OCI-LY3 (cell line): ENCODE results near the gene FAT3.

Experiments
- H2AFZ ChIP-seq: fragments of 200-600, 300-600 bp; shearing (Covaris generic); 2 replicates; pipeline ENCODE4 v1.6.0; 2014; ENCODE audit warnings: antibody characterized with exemption, low read depth, low read length
- H3K27ac ChIP-seq: fragments of 200-600, 300-600 bp; sonication (generic); 2 replicates; pipeline ENCODE4 v1.5.1; 2014; ENCODE audit warnings: mild to moderate bottlenecking, low read length, moderate library complexity, mixed read lengths
- H3K27me3 ChIP-seq: fragments of 200-600, 300-600 bp; sonication (generic); 2 replicates; pipeline ENCODE4 v1.6.1; 2014; ENCODE audit warnings: low read depth, low read length, mixed read lengths
- H3K36me3 ChIP-seq: fragments of 200-600, 300-600 bp; sonication (generic); replicated peaks from 2 replicates; pipeline ENCODE3; 2014; ENCODE audit warnings: low read depth, low read length, mixed read lengths
- H3K4me1 ChIP-seq: fragments of 300-600, 200-600 bp; sonication (generic); 2 replicates; pipeline ENCODE4 v1.6.1; 2014; ENCODE audit warnings: low read length, mixed read lengths
- H3K4me2 ChIP-seq: fragments of 200-600, 300-600 bp; sonication (generic); 2 replicates; pipeline ENCODE4 v1.6.1; 2014; ENCODE audit warnings: low read length, mixed read lengths
- H3K4me3 ChIP-seq: fragments of 300-600, 200-600 bp; sonication (generic); 2 replicates; pipeline ENCODE4 v1.5.1; 2014; ENCODE audit warnings: antibody characterized with exemption, mild to moderate bottlenecking, low read length, moderate library complexity
- H3K79me2 ChIP-seq: fragments of 300-600, 200-600 bp; shearing (Covaris generic); 2 replicates; pipeline ENCODE4 v1.6.1; 2014; ENCODE audit warnings: mild to moderate bottlenecking, low read length, mixed read lengths
- H3K9ac ChIP-seq: fragments of 300-600, 200-600 bp; shearing (Covaris generic); 2 replicates; pipeline ENCODE4 v1.6.0; 2014; ENCODE audit warnings: mild to moderate bottlenecking, low read length, moderate library complexity
- H3K9me3 ChIP-seq: fragments of 200-600, 300-600 bp; shearing (Covaris generic); 2 replicates; pipeline ENCODE4 v1.6.1; 2014; ENCODE audit warnings: low read length, mixed read lengths; ENCODE audit not compliant: insufficient read depth
- H4K20me1 ChIP-seq: fragments of 200-600, 300-600 bp; sonication (generic); 2 replicates; pipeline ENCODE4 v1.6.1; 2016; ENCODE audit warnings: low read length, mixed read lengths; ENCODE audit not compliant: insufficient read depth
- CTCF ChIP-seq: fragments of 200-600, 300-600 bp; sonication (generic); IDR thresholded peaks from 2 replicates; pipeline ENCODE4 v1.5.1; 2014; ENCODE audit warnings: antibody characterized with exemption, low read length, low read depth
- EZH2phosphoT487 ChIP-seq: fragments of 200-600 bp; shearing (Covaris generic); IDR thresholded peaks from 2 replicates; pipeline ENCODE4 v1.6.1; 2018; ENCODE audit warnings: antibody characterized with exemption, mixed run types, low read depth

The FAT3 gene

GRCh38 chr11:92269841-92270240 is 45.2 kb downstream of the FAT3 start:
- no peak overlapping the region for H2AFZ ChIP-seq
- no peak overlapping the region for H3K4me3 ChIP-seq
- no peaks in the 10 kb centered on the region for H3K79me2 ChIP-seq
- no peaks in the 10 kb centered on the region for H3K27me3 ChIP-seq
- H3K4me1 ChIP-seq = no peaks in the 10 kb centered on the region
- no peaks in the 10 kb centered on the region; the same call in 1 of the 2 replicates for H3K9me3 ChIP-seq
- no peak for TF ChIP-seq EZH2phosphoT487
- no peak for TF ChIP-seq CTCF
- H3K36me3 ChIP-seq = no peaks in the 10 kb centered on the region
- no peak overlapping the region for H3K4me2 ChIP-seq
- no peak overlapping the region for H3K27ac ChIP-seq
- no peak overlapping the region for H3K9ac ChIP-seq
- no peaks in the 10 kb centered on the region for H4K20me1 ChIP-seq

- H3K4me2 ChIP-seq = no peak overlapping the region
- H3K4me1 ChIP-seq = no peaks in the 10 kb centered on the region
- H3K36me3 ChIP-seq = no peaks in the 10 kb centered on the region
- no peak overlapping the region for H3K27ac ChIP-seq
- H3K4me3 ChIP-seq = no peak overlapping the region
- H3K27me3 ChIP-seq = no peaks in the 10 kb centered on the region
- H3K9me3 ChIP-seq = no peaks in the 10 kb centered on the region
- no peak overlapping the region for H2AFZ ChIP-seq
- H3K79me2 ChIP-seq = no peaks in the 10 kb centered on the region
- H4K20me1 ChIP-seq = no peaks in the 10 kb centered on the region
- no peak overlapping the region for H3K9ac ChIP-seq
- TF ChIP-seq EZH2phosphoT487 (no peak), CTCF (no peak)
These were observed 48.0 kb downstream of the FAT3 start for GRCh38 chr11:92272651-92273050.
